DOHH2 (cell line): ENCODE measurements around the gene PEX11B.

Source experiments
- H3F3A ChIP-seq: fragments of 200-600 bp; sonication (generic), shearing (Covaris generic); 2 replicates; pipeline ENCODE4 v1.6.0; 2016; ENCODE audit warnings: antibody characterized with exemption, mild to moderate bottlenecking; ENCODE audit not compliant: control insufficient read depth, insufficient read depth
- H3K27ac ChIP-seq: fragments of 200-600 bp; sonication (generic); 2 replicates; pipeline ENCODE4 v1.5.1; 2014; ENCODE audit warnings: low read depth, mild to moderate bottlenecking, low read length, moderate library complexity
- H3K27me3 ChIP-seq: fragments of 200-600 bp; sonication (generic); 2 replicates; pipeline ENCODE4 v1.6.1; 2014; ENCODE audit warnings: mild to moderate bottlenecking, low read length, mixed read lengths; ENCODE audit not compliant: control insufficient read depth
- H3K36me3 ChIP-seq: fragments of 200-600 bp; sonication (generic); 2 replicates; pipeline ENCODE4 v1.6.1; 2014; ENCODE audit warnings: mild to moderate bottlenecking, low read length, moderate library complexity, mixed read lengths; ENCODE audit not compliant: control insufficient read depth
- H3K4me1 ChIP-seq: fragments of 200-600 bp; sonication (generic); 2 replicates; pipeline ENCODE4 v1.6.1; 2014; ENCODE audit warnings: mild to moderate bottlenecking, low read length, mixed read lengths; ENCODE audit not compliant: control insufficient read depth
- H3K4me2 ChIP-seq: fragments of 200-600 bp; sonication (generic); 2 replicates; pipeline ENCODE4 v1.6.0; 2014; ENCODE audit warnings: mild to moderate bottlenecking, low read length, moderate library complexity
- H3K4me3 ChIP-seq: fragments of 200-600 bp; sonication (generic); 2 replicates; pipeline ENCODE4 v1.5.1; 2014; ENCODE audit warnings: mild to moderate bottlenecking, low read length, mixed read lengths
- H3K79me2 ChIP-seq: fragments of 200-600 bp; sonication (generic); 2 replicates; pipeline ENCODE4 v1.6.1; 2014; ENCODE audit warnings: mild to moderate bottlenecking, low read length, mixed read lengths; ENCODE audit not compliant: control insufficient read depth
- H3K9me2 ChIP-seq: fragments of 200-600 bp; sonication (generic); replicated peaks from 2 replicates; pipeline ENCODE4 v1.6.1; 2014; ENCODE audit warnings: mild to moderate bottlenecking, low read length, mixed read lengths; ENCODE audit not compliant: control insufficient read depth
- H3K9me3 ChIP-seq: fragments of 200-600 bp; sonication (generic); 2 replicates; pipeline ENCODE4 v1.6.1; 2014; ENCODE audit warnings: antibody characterized with exemption, low read length, mixed read lengths; ENCODE audit not compliant: control insufficient read depth, insufficient read depth
- H4K20me1 ChIP-seq: fragments of 200-600 bp; sonication (generic); 2 replicates; pipeline ENCODE4 v1.6.0; 2014; ENCODE audit warnings: low read depth, mild to moderate bottlenecking, antibody characterized with exemption, low read length, moderate library complexity; ENCODE audit not compliant: control insufficient read depth, insufficient read depth
- CTCF ChIP-seq: fragments of 200-600 bp; sonication (generic); IDR thresholded peaks from one replicate; pipeline ENCODE4 v1.5.1; 2014; ENCODE audit warnings: antibody characterized with exemption, mild to moderate bottlenecking, low read depth, low read length; ENCODE audit not compliant: poor library complexity, severe bottlenecking
- EZH2phosphoT487 ChIP-seq: fragments of 200-600 bp; sonication (generic); IDR thresholded peaks from 2 replicates; pipeline ENCODE4 v1.6.1; 2017; ENCODE audit warnings: borderline replicate concordance, mild to moderate bottlenecking, antibody characterized with exemption, low read length, moderate library complexity, mixed read lengths

Gene PEX11B

DNA sequence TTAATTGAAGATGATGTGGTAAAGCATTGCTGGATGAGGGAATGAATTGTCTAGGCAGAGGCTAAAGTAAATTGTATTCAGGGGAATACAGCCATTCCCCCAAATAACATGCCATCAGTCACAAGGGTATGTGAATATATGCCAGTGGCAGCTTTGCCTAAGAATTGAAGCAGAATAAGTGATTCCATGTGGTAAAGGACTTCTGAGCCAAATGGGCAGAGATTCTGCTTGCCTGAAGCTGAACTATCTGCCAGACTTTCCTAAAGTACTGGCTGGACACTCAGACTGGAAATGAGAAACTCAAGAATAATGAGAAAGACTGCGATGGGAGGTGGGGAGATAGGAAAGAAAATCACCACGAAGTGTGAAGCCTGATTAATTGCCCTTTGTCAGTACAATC, 36.9 kb upstream of the PEX11B start:
- Histone ChIP-seq H3K4me1 (peaks cover 51% of the 10 kb centered on the region), H3K4me2 (peak overlapping the region; percentile 98), H3K36me3 (peaks cover 21% of the 10 kb centered on the region), H4K20me1 (no peaks in the 10 kb centered on the region), H3K79me2 (peaks cover 59% of the 10 kb centered on the region), H3F3A (peaks cover 20% of the 10 kb centered on the region), H3K27me3 (no peaks in the 10 kb centered on the region), H3K4me3 (peak overlapping the region; percentile 87; the same call in 1 of the 2 replicates), H3K9me2 (no peaks in the 10 kb centered on the region), H3K27ac (no peak overlapping the region), H3K9me3 (no peaks in the 10 kb centered on the region)
- TF ChIP-seq EZH2phosphoT487 (no peak), CTCF (no peak)

GRCh38 chr1:145953861-145954260, 35.3 kb upstream of the PEX11B start:
- Histone ChIP-seq H3K4me2 (no peak overlapping the region), H4K20me1 (no peaks in the 10 kb centered on the region), H3K9me3 (no peaks in the 10 kb centered on the region), H3F3A (peaks cover 7% of the 10 kb centered on the region), H3K79me2 (peaks cover 64% of the 10 kb centered on the region), H3K4me1 (peaks cover 35% of the 10 kb centered on the region), H3K27me3 (no peaks in the 10 kb centered on the region), H3K27ac (no peak overlapping the region), H3K36me3 (peaks cover 22% of the 10 kb centered on the region), H3K9me2 (no peaks in the 10 kb centered on the region), H3K4me3 (no peak overlapping the region)
- TF ChIP-seq EZH2phosphoT487 = no peak
- no peak for TF ChIP-seq CTCF

- Histone ChIP-seq H3F3A (no peaks in the 10 kb centered on the region), H3K9me3 (no peaks in the 10 kb centered on the region), H4K20me1 (no peaks in the 10 kb centered on the region), H3K4me1 (peaks cover 26% of the 10 kb centered on the region), H3K79me2 (peaks cover 70% of the 10 kb centered on the region), H3K36me3 (peaks cover 24% of the 10 kb centered on the region), H3K27me3 (no peaks in the 10 kb centered on the region), H3K27ac (no peak overlapping the region), H3K4me3 (no peak overlapping the region), H3K4me2 (no peak overlapping the region), H3K9me2 (no peaks in the 10 kb centered on the region)
- no peak for TF ChIP-seq EZH2phosphoT487
- TF ChIP-seq CTCF = no peak
Observed at GRCh38 chr1:145952903-145953302, 34.4 kb upstream of the PEX11B start.
